IPS DF 6.9 (cell line): Measurements from ENCODE around the gene CADM1.

Experiments
- DNase-seq: peaks from one replicate; pipeline ENCODE4 v3.0.0-alpha.2; 2013; ENCODE audit warnings: low read depth, low spot score
- H3K27ac ChIP-seq: one replicate; pipeline ENCODE4 v1.5.1; 2013; ENCODE audit warnings: low read length, control low read depth
- H3K27me3 ChIP-seq: 2 replicates; pipeline ENCODE4 v1.6.1; 2013; ENCODE audit warnings: mild to moderate bottlenecking, low read length; ENCODE audit not compliant: control insufficient read depth, insufficient read depth
- H3K36me3 ChIP-seq: 2 replicates; pipeline ENCODE4 v1.6.1; 2013; ENCODE audit warnings: low read length; ENCODE audit not compliant: control insufficient read depth, insufficient read depth
- H3K4me1 ChIP-seq: 2 replicates; pipeline ENCODE4 v1.6.1; 2013; ENCODE audit warnings: low read length; ENCODE audit not compliant: control insufficient read depth, insufficient read depth
- H3K4me3 ChIP-seq: 2 replicates; pipeline ENCODE4 v1.5.1; 2013; ENCODE audit warnings: mild to moderate bottlenecking, low read length
- H3K9me3 ChIP-seq: 2 replicates; pipeline ENCODE4 v1.6.1; 2013; ENCODE audit warnings: low read length, inconsistent platforms; ENCODE audit not compliant: control insufficient read depth, insufficient read depth
- WGBS: extraction: QIAGEN DNeasy Blood & Tissue Kit; methylation state at CpG from one replicate; pipeline ENCODE4 v1.1.7; 2013; ENCODE audit warnings: mixed read lengths, missing lambda C conversion rate; ENCODE audit not compliant: insufficient read length, insufficient coverage; 5-methylcytosine and 5-hydroxymethylcytosine counted together

The CADM1 gene

GRCh38 chr11:115515647-115516395 lies 11.6 kb upstream of the CADM1 start:
- no peaks in the 10 kb centered on the region for H3K36me3 ChIP-seq
- H3K4me3 ChIP-seq: no peak overlapping the region
- H3K27ac ChIP-seq: no peak overlapping the region
- H3K4me1 ChIP-seq: 0 out of 2 replicates have a peak, but pooled peaks cover 2% of the 10 kb centered on the region
- no CpG with 5 or more reads among the region's 6 CpGs for WGBS
- no peak for DNase-seq
- H3K27me3 ChIP-seq: no peaks in the 10 kb centered on the region
- H3K9me3 ChIP-seq: no peaks in the 10 kb centered on the region

- no peaks in the 10 kb centered on the region for H3K9me3 ChIP-seq
- no CpG with 5 or more reads among the region's 10 CpGs for WGBS
- H3K4me3 ChIP-seq: no peak overlapping the region
- no peak overlapping the region for H3K27ac ChIP-seq
- peaks cover 2% of the 10 kb centered on the region; the same call in 1 of the 2 replicates for H3K4me1 ChIP-seq
- no peaks in the 10 kb centered on the region for H3K36me3 ChIP-seq
- peaks cover 5% of the 10 kb centered on the region; the same call in 1 of the 2 replicates for H3K27me3 ChIP-seq
- no peak for DNase-seq
Observed at GRCh38 chr11:115506954-115507675, 2.9 kb upstream of the CADM1 start.

GRCh38 chr11:115505175-115505574 lies 960 bp upstream of the CADM1 start:
- H3K9me3 ChIP-seq: no peaks in the 10 kb centered on the region
- no peak for DNase-seq
- H3K4me3 ChIP-seq: peak overlapping the region; percentile 76; the same call in 1 of the 2 replicates
- peaks cover 3% of the 10 kb centered on the region; the same call in 1 of the 2 replicates for H3K4me1 ChIP-seq
- no peak overlapping the region for H3K27ac ChIP-seq
- no CpG with 5 or more reads among the region's 10 CpGs for WGBS
- H3K36me3 ChIP-seq: no peaks in the 10 kb centered on the region
- H3K27me3 ChIP-seq: peaks cover 22% of the 10 kb centered on the region; the same call in 1 of the 2 replicates

GRCh38 chr11:115503886-115504275 lies 334 bp downstream of the CADM1 start:
- Histone ChIP-seq H3K4me3 (peak overlapping the region; percentile 68; the same call in 1 of the 2 replicates), H3K36me3 (no peaks in the 10 kb centered on the region), H3K27ac (no peak overlapping the region), H3K27me3 (peaks cover 22% of the 10 kb centered on the region; the same call in 1 of the 2 replicates), H3K9me3 (no peaks in the 10 kb centered on the region), H3K4me1 (peaks cover 3% of the 10 kb centered on the region; the same call in 1 of the 2 replicates)
- DNase-seq: no peak
- WGBS: no CpG with 5 or more reads among the region's 15 CpGs

GRCh38 chr11:115503083-115503885 lies 931 bp downstream of the CADM1 start:
- Histone ChIP-seq H3K4me1 (peaks cover 5% of the 10 kb centered on the region), H3K9me3 (no peaks in the 10 kb centered on the region), H3K36me3 (no peaks in the 10 kb centered on the region), H3K4me3 (peak overlapping the region; percentile 68), H3K27ac (no peak overlapping the region), H3K27me3 (peaks cover 22% of the 10 kb centered on the region; the same call in 1 of the 2 replicates)
- no peak for DNase-seq
- WGBS: no CpG with 5 or more reads among the region's 77 CpGs

- no peaks in the 10 kb centered on the region for H3K9me3 ChIP-seq
- peak overlapping the region; percentile 68; the same call in 1 of the 2 replicates for H3K4me3 ChIP-seq
- DNase-seq: no peak
- peaks cover 22% of the 10 kb centered on the region; the same call in 1 of the 2 replicates for H3K27me3 ChIP-seq
- no peaks in the 10 kb centered on the region for H3K36me3 ChIP-seq
- WGBS: no CpG with 5 or more reads among the region's 30 CpGs
- peaks cover 6% of the 10 kb centered on the region for H3K4me1 ChIP-seq
- H3K27ac ChIP-seq: no peak overlapping the region
Observed at GRCh38 chr11:115502636-115503082, 1.6 kb downstream of the CADM1 start.

- WGBS: no CpG with 5 or more reads among the region's 22 CpGs
- H3K36me3 ChIP-seq: no peaks in the 10 kb centered on the region
- H3K27ac ChIP-seq: no peak overlapping the region
- peaks cover 22% of the 10 kb centered on the region; the same call in 1 of the 2 replicates for H3K27me3 ChIP-seq
- no peaks in the 10 kb centered on the region for H3K9me3 ChIP-seq
- peaks cover 6% of the 10 kb centered on the region for H3K4me1 ChIP-seq
- peak overlapping the region; percentile 68; the same call in 1 of the 2 replicates for H3K4me3 ChIP-seq
- no peak for DNase-seq
Observed at GRCh38 chr11:115501893-115502589, 2.2 kb downstream of the CADM1 start.

GRCh38 chr11:115501502-115501892 lies 2.7 kb downstream of the CADM1 start:
- Histone ChIP-seq H3K4me3 (no peak overlapping the region), H3K27ac (no peak overlapping the region), H3K4me1 (peaks cover 6% of the 10 kb centered on the region), H3K36me3 (no peaks in the 10 kb centered on the region), H3K27me3 (peaks cover 22% of the 10 kb centered on the region; the same call in 1 of the 2 replicates), H3K9me3 (no peaks in the 10 kb centered on the region)
- no peak for DNase-seq
- WGBS: no CpG with 5 or more reads among the region's 8 CpGs

- no CpG with 5 or more reads among the region's 14 CpGs for WGBS
- no peak overlapping the region for H3K27ac ChIP-seq
- H3K4me1 ChIP-seq: peaks cover 4% of the 10 kb centered on the region; the same call in 1 of the 2 replicates
- H3K36me3 ChIP-seq: no peaks in the 10 kb centered on the region
- DNase-seq: no peak
- H3K4me3 ChIP-seq: no peak overlapping the region
- H3K27me3 ChIP-seq: peaks cover 22% of the 10 kb centered on the region; the same call in 1 of the 2 replicates
- no peaks in the 10 kb centered on the region for H3K9me3 ChIP-seq
Observed at GRCh38 chr11:115500547-115501501, 3.4 kb downstream of the CADM1 start.
